ENCODE results near the gene LMOD3.

LMOD3 gene

DNA sequence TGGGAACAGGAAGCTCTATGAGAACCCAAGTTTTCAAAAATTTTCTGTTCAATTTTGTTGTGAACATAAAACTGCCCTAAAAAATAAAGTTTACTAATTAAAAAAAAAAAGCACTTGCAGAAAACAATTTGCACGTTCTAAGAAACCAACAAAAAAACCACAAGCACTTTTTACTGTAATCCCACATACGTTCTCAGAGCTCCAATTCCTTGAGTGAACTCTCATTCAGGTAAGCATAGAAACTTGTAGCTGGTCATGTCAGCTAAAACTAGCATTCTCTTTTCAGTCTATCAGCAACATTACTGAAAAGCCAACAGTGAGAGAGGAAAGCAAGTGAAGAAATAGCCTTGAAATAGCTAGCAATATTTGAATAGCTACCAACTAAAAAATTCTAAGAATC, 58.8 kb downstream of the LMOD3 start:
- H3K36me3 ChIP-seq (ENCODE audit: low read length): peaks cover 49% of the 10 kb centered on the region
- no peaks in the 10 kb centered on the region for H3K27me3 ChIP-seq (ENCODE audit: low read length)
- no peak overlapping the region for H2AFZ ChIP-seq (ENCODE audit: low read depth, low read length, severe bottlenecking)
- no peaks in the 10 kb centered on the region for H3K9me3 ChIP-seq (ENCODE audit: insufficient read depth, low read length)
- H3F3A ChIP-seq (ENCODE audit: insufficient read depth): 0 out of 2 replicates have a peak, but pooled peaks cover 4% of the 10 kb centered on the region
- no peaks in the 10 kb centered on the region for H4K20me1 ChIP-seq (ENCODE audit: low read depth, low read length)
- H3K27ac ChIP-seq (ENCODE audit: low read depth, low read length): no peak overlapping the region
- H3K9me2 ChIP-seq (replicated peaks; ENCODE audit: insufficient read depth, low read length): no peaks in the 10 kb centered on the region
- no peak overlapping the region for H3K4me2 ChIP-seq (ENCODE audit: low read depth, low read length, poor library complexity, severe bottlenecking)
- no peak overlapping the region for H3K9ac ChIP-seq (ENCODE audit: low read length)
- no peak overlapping the region for H3K4me3 ChIP-seq (ENCODE audit: insufficient read depth, low read length, poor library complexity, severe bottlenecking)
- TF ChIP-seq CTCF (IDR thresholded peaks at IDR 0.05; ENCODE audit: insufficient read depth, low read length, poor library complexity, severe bottlenecking) (no peak), EZH2phosphoT487 (conservative IDR thresholded peaks at IDR 0.05; ENCODE audit: low read length) (no peak)
- H3K79me2 ChIP-seq (ENCODE audit: insufficient read depth, low read length): no peaks in the 10 kb centered on the region; the same call in none of the 2 replicates

DNA sequence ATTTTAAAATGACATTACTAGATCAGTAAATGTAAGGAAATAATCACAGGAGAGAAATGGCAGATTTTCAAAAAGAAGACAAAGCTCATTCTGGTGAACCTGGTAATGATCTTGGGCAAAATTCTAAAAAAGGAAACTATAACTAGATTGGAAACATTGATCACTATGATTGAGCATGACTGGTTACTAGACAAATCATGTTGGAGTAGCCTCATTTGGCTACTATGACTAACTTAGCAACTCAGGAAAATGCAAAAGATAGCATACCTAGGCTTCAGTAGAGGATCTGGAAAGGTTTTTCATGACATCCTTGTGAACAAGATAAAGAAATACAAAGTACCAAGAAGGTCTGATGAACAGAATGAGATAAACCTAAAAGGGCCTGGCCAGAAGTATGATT, 62.7 kb downstream of the LMOD3 start:
- no peaks in the 10 kb centered on the region for H3K9me2 ChIP-seq (replicated peaks; ENCODE audit: insufficient read depth, low read length)
- no peaks in the 10 kb centered on the region for H3K27me3 ChIP-seq (ENCODE audit: low read length)
- H3K9me3 ChIP-seq (ENCODE audit: insufficient read depth, low read length): no peaks in the 10 kb centered on the region
- H4K20me1 ChIP-seq (ENCODE audit: low read depth, low read length): no peaks in the 10 kb centered on the region
- H3K4me2 ChIP-seq (ENCODE audit: low read depth, low read length, poor library complexity, severe bottlenecking): no peak overlapping the region
- no peak overlapping the region for H3K9ac ChIP-seq (ENCODE audit: low read length)
- H3K79me2 ChIP-seq (ENCODE audit: insufficient read depth, low read length): no peaks in the 10 kb centered on the region; the same call in 1 of the 2 replicates
- H3K36me3 ChIP-seq (ENCODE audit: low read length): peaks cover 72% of the 10 kb centered on the region
- peaks cover 11% of the 10 kb centered on the region for H3F3A ChIP-seq (ENCODE audit: insufficient read depth)
- TF ChIP-seq CTCF (IDR thresholded peaks at IDR 0.05; ENCODE audit: insufficient read depth, low read length, poor library complexity, severe bottlenecking) (no peak), EZH2phosphoT487 (conservative IDR thresholded peaks at IDR 0.05; ENCODE audit: low read length) (no peak)
- H3K4me3 ChIP-seq (ENCODE audit: insufficient read depth, low read length, poor library complexity, severe bottlenecking): no peak overlapping the region
- no peak overlapping the region for H3K27ac ChIP-seq (ENCODE audit: low read depth, low read length)
- no peak overlapping the region for H2AFZ ChIP-seq (ENCODE audit: low read depth, low read length, severe bottlenecking)

GRCh38 chr3:69058947-69059224, 63.5 kb downstream of the LMOD3 start:
- H3K27ac ChIP-seq (ENCODE audit: low read depth, low read length): peak overlapping the region; percentile 55

More at GRCh38 chr3:69058947-69059224, 63.5 kb downstream of the LMOD3 start:
- no peaks in the 10 kb centered on the region for H3K9me2 ChIP-seq (replicated peaks; ENCODE audit: insufficient read depth, low read length)
- H3K4me3 ChIP-seq (ENCODE audit: insufficient read depth, low read length, poor library complexity, severe bottlenecking): no peak overlapping the region
- no peaks in the 10 kb centered on the region for H3K9me3 ChIP-seq (ENCODE audit: insufficient read depth, low read length)
- no peaks in the 10 kb centered on the region for H4K20me1 ChIP-seq (ENCODE audit: low read depth, low read length)
- H3K27me3 ChIP-seq (ENCODE audit: low read length): no peaks in the 10 kb centered on the region
- peak overlapping the region; percentile 39 for H3K4me2 ChIP-seq (ENCODE audit: low read depth, low read length, poor library complexity, severe bottlenecking)
- TF ChIP-seq CTCF (IDR thresholded peaks at IDR 0.05; ENCODE audit: insufficient read depth, low read length, poor library complexity, severe bottlenecking): no peak
- TF ChIP-seq EZH2phosphoT487 (conservative IDR thresholded peaks at IDR 0.05; ENCODE audit: low read length): no peak
- no peaks in the 10 kb centered on the region for H3K79me2 ChIP-seq (ENCODE audit: insufficient read depth, low read length)
- H2AFZ ChIP-seq (ENCODE audit: low read depth, low read length, severe bottlenecking): no peak overlapping the region
- H3K36me3 ChIP-seq (ENCODE audit: low read length): peaks cover 68% of the 10 kb centered on the region
- peak overlapping the region; percentile 22; the same call in 1 of the 2 replicates for H3K9ac ChIP-seq (ENCODE audit: low read length)
- peaks cover 15% of the 10 kb centered on the region for H3F3A ChIP-seq (ENCODE audit: insufficient read depth)
